ENCODE data around the gene CLIC4.
"Not testable (repeated sequence)": the region's sequence is repeated elsewhere in the genome, so short reads cannot be mapped to it uniquely, and the experiment has no call there.

CLIC4 gene

GRCh38 chr1:24744911-24745710, at the start of gene CLIC4:
Gene CLIC4, plus strand, starts transcription at chr1:24745447. Its CDS starts 107 bp downstream, at chr1:24745554.
- peak; percentile 98 for DNase-seq (ENCODE audit: low read depth in 2 of 2)

GRCh38 chr1:24696041-24696755, 49.0 kb upstream of the CLIC4 start:
- DNase-seq (ENCODE audit: low read depth in 2 of 2), result no peak

GRCh38 chr1:24696756-24697330, 48.4 kb upstream of the CLIC4 start:
- DNase-seq (ENCODE audit: low read depth in 2 of 2), result no peak

GRCh38 chr1:24697453-24698001, 47.7 kb upstream of the CLIC4 start:
- DNase-seq (ENCODE audit: low read depth in 2 of 2), result not testable (repeated sequence)

- not testable (repeated sequence) for DNase-seq (ENCODE audit: low read depth in 2 of 2)
These were observed 46.9 kb upstream of the CLIC4 start for GRCh38 chr1:24698326-24698725.

GRCh38 chr1:24699628-24700027, 45.6 kb upstream of the CLIC4 start:
- DNase-seq (ENCODE audit: low read depth in 2 of 2), result no peak

- DNase-seq (ENCODE audit: low read depth in 2 of 2), result no peak
These were observed 42.5 kb upstream of the CLIC4 start for GRCh38 chr1:24702511-24703293.

GRCh38 chr1:24704411-24705259, 40.6 kb upstream of the CLIC4 start:
- DNase-seq (ENCODE audit: low read depth in 2 of 2), result no peak

GRCh38 chr1:24705260-24706073, 39.8 kb upstream of the CLIC4 start:
- no peak for DNase-seq (ENCODE audit: low read depth in 2 of 2)

GRCh38 chr1:24706074-24706389, 39.2 kb upstream of the CLIC4 start:
- not testable (repeated sequence) for DNase-seq (ENCODE audit: low read depth in 2 of 2)

GRCh38 chr1:24707687-24708086, 37.6 kb upstream of the CLIC4 start:
- DNase-seq (ENCODE audit: low read depth in 2 of 2), result no peak

GRCh38 chr1:24708938-24709337, 36.3 kb upstream of the CLIC4 start:
- no peak for DNase-seq (ENCODE audit: low read depth in 2 of 2)

GRCh38 chr1:24709791-24710441, 35.3 kb upstream of the CLIC4 start:
- DNase-seq (ENCODE audit: low read depth in 2 of 2), result no peak

GRCh38 chr1:24711329-24711728, 33.9 kb upstream of the CLIC4 start:
- no peak for DNase-seq (ENCODE audit: low read depth in 2 of 2)

- DNase-seq (ENCODE audit: low read depth in 2 of 2), result no peak
These were observed 32.1 kb upstream of the CLIC4 start for GRCh38 chr1:24713176-24713575.

GRCh38 chr1:24713736-24714135, 31.5 kb upstream of the CLIC4 start:
- no peak for DNase-seq (ENCODE audit: low read depth in 2 of 2)

- DNase-seq (ENCODE audit: low read depth in 2 of 2), result no peak
These were observed 30.3 kb upstream of the CLIC4 start for GRCh38 chr1:24714859-24715520.

GRCh38 chr1:24715658-24716057, 29.6 kb upstream of the CLIC4 start:
- no peak for DNase-seq (ENCODE audit: low read depth in 2 of 2)

Data from stimulated activated CD8-positive, alpha-beta memory T cell treated with anti-CD3 and anti-CD28 coated beads, Interleukin-2, amount 100 ng/mL, for 1 hour (primary cell).